Measurements from ENCODE around the gene SMYD3.
"Not testable (repeated sequence)": the region's sequence is repeated elsewhere in the genome, so short reads cannot be mapped to it uniquely, and the experiment has no call there.

SMYD3 gene

DNA sequence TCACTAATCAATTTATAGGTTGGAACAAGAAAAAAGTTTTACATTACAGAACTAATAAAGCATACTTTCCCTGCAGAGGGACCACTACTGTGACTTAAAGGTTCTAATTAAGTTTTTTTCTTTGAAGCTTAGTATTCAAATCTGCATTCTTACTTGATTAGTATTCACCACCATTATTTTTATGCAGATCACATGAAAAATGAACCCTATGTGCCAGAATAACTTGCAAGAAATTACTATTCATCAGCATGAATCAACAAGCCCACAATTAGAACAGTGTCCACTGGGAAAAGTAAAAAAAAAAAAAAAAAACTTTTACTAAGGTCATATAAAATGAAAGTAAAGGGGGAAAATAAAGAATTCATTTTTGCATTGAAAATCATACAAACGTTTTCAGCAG is 90.8 kb downstream of the SMYD3 start:
- DNase-seq = no peak

DNA sequence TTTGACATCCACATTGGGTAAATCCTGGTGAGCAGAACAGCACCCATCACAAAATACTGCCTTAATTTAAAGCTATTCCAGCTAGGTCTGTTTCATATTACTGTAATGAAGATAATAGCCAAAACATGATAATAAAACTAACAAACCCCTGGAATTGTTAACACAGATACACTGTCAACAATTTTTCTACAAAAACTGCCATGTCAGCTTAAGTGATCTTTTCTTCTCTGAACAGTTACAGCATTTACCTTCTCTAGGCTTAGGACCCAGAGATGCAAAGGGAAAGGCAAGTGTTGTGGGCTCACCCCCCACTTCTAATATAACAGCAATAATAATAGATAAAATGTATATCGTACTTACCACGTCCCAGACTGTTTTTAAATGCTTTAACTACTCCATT is 92.1 kb downstream of the SMYD3 start:
- DNase-seq = no peak

DNA sequence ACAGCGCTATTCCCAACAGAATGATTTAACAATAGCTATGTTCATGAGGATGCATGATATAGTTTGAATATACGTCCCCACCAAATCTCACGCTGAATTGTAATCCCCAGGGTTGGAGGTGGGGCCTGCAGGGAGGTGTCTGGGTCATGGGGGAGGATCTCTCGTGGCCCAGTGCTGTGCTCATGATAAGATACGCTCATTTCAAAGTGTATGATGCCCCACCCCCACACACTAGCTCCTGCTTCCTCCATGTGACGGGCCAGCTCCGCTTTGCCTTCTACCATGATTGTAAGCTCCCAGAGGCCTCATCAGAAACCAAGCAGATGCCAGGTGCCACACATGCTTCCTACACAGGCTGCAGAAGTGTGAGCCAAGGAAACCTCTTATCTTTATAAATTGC is 93.6 kb downstream of the SMYD3 start:
- no peak for DNase-seq

DNA sequence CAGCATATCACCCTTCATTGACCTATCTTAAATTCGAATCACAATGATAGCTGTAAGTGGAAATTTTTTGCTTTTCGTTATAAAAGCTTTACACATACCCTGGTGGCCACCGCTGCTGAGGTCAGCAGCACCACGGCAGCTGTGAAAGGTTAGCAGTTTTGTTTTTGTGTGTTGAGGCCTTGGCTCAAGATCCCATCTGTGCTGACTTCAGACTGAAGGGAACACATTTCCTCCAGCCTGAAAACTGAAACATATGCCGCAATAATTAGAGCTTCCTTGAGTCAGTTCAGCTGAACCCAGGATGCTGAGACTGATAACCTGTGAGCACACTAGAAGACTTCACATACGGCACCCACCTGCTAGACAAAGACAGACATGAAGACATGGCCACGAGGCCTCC is 103.0 kb downstream of the SMYD3 start:
- DNase-seq = no peak

DNA sequence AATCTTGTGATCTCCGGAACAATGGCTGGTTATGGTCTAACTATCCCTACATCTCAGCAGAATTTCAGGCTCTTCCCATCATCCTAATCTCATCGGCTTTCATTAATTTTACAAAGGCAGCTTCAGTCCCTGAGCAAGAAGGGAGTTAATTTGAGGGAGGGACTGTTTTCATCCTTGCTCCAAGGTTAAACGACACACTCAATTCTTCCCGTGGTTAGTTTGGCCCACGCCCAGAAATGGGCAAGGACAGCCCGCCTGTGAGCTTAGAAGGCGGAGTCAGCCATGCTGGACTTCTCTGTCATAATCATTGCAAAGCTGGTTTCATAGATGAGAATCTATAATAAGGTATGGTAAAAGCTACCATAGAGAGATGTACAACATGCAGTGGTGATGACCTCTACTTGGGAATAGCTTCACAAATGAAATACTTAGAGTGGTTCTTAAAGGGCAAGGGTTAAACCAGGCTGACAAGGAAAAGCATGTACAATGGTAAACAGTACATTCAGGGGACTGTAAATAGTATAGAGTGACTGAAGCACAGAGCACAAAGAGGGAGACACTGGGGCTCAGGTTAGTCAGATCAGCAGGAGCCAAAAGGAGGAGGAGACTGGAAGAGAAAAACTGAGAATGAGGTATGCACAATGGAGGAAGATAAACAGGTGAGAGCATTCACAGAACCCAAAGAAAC is 108.8 kb downstream of the SMYD3 start:
- DNase-seq = no peak

DNA sequence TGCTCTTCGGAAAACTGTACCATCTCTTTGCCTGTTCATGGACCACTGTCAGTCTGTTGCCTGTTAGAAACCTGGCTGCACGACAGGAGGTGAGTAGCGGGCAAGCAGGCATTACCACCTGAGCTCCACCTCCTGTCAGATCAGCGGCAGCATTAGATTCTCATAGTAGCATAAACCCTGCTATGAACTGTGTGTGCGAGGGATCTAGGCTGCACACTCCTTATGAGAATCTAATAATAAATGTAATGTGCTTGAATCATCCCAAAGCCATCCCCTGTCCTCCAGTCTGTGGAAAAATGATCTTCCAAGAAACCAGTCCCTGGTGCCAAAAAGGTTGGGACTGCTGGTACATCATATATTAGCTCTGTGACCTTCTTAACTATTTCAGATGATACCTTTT is 110.0 kb downstream of the SMYD3 start:
- DNase-seq = no peak

DNA sequence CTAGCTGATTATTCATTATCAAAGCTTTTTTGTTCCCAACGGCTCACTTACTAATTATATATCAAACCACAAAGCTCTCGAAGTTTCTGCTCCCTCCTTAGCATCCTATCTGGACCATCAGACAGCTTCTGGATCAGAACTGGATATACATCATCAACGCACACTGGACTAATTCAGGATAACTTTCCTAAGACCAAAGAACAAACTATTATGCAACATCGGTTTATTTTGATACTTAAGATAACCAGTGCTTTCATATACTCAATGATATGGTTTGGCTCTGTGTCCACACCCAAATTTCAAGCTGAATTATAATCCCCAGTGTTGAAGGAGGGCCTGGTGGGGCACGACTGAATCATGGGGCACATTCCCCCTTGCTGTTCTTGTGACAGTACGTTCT is 110.8 kb downstream of the SMYD3 start:
- no peak for DNase-seq

DNA sequence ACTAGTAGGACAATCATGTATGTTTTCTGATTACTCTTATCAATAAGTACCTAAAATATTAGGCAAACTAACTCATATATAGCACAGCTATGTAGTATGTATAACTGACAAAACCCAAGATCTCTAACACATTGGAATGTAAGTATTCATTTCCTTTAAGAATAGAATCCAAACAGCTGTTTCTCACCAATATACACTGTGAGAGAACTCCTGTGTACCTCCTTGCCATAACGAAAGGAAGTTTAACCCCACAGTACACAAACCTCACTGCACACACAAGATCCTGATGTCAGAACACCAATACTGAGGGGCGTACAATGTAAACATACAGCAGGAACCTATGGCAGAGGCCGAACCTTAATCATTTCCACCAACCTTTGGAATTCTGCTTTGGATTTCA is 113.0 kb downstream of the SMYD3 start:
- DNase-seq = no peak

DNA sequence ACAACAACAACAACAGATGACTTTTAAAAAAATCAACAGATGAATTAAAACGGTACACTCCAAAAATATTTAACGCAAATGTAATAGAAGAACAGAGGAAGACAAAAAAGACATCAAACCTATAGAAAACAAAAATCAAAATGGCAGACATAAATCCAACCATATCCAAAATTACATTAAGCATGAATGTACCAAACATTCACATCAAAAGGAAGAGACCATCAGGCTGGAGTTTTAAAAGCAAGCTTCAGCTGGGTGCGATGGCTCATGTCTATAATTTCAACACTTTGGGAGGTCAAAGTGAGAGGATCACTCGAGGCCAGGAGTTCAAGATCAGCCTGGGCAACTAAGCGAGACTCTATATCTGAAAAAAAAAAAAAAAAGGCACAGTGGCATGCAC is 116.2 kb downstream of the SMYD3 start:
- DNase-seq = no peak

DNA sequence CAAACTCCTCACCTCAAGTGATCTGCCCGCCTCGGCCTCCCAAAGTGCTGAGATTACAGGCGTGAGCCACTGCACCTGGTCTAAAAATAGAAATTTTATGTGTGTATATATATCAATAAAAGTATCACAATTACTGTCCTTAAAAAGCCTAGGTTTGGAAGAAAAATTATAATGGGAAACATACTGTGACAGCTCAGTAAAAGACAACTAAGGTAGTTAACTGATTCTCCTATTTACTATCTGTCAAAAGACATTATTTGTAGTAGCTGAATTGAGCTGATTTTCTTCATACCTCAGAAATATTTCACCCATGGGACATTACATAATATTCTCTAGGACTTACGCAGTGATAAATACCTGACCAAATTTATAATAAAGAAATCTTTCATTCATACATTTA is 122.5 kb downstream of the SMYD3 start:
- DNase-seq = no peak

DNA sequence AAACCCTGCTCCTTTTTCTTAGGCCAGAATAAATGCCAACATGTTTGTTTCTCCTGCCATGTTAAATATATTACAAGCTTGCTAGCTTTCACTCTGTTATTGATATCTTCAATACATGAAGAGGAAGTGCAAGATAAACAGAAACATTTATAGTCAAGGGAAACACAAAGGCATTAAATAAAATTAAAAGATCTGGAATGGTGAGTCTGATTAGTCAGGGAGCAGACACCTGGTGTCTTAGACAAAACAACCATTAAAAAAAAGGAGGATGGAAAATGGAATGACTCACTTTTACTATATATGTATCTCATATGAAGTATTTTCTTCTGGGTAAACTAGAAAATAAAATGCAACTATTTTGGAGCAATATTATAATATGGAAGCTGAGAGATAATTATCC is 123.3 kb downstream of the SMYD3 start:
- no peak for DNase-seq

DNA sequence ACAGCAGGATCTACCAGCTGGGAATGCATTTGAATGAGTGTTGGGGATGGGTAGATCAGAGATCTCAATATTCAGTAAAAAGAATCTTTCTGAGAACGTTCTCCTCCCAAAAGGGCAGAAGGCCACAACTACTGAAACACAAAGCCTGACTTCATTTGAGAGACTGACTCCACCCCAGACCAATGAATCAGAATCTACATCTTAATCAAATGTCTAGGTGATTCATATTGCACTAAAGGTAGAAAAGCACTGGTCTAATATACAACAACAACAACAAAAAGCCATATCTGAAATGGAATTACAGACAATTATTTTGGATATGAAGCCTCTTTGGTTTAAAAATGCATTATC is 123.9 kb downstream of the SMYD3 start:
- DNase-seq = no peak

DNA sequence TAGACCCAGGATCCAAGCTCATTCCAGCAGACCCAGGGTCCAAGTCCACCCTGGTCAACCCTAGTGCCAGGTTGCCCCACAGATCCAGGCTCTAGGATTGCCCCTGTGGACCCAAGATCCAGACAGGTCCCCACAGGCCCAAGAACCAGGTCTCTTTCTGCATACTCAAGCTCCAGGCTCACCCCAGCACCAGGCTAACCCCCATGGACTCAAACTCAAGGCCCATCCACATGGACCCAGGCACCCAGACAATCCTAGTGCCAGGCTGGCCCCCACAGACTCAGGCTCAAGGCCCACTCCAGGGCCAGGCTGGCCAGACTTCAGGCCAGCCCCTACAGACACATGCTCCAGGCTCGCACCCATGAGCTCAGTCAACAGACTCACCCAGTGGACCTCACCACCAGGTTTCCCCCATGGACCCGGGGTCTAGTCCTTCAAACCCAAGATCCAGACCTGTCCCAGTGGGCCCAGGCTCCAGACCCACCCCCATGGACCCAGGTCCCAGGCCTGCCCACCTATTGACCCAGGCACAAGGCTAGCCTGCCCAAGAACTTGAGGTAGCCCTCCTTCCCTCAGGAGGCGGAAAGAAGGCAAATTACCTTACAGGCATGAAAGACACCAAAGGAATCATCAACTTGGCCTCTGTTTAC is 124.4 kb downstream of the SMYD3 start:
- no peak for DNase-seq

DNA sequence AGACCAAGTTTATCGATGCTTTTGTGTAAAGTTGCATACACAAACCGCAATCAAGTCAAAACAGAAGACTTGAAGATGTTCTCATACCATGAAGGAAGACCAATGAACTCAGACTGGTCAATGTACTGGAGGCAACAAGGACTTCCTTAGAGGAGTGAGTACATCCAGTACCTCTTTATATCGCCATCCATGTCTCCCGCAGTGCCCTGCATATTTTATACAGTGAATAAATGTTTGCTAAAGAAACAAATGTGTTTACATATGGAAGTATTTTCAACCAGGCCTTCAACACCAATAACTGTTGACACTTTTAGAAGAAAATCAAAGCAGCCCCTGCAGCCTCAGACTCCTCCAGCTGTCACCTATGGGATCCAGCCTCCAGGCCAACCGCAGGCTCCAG is 125.6 kb downstream of the SMYD3 start:
- DNase-seq = no peak

DNA sequence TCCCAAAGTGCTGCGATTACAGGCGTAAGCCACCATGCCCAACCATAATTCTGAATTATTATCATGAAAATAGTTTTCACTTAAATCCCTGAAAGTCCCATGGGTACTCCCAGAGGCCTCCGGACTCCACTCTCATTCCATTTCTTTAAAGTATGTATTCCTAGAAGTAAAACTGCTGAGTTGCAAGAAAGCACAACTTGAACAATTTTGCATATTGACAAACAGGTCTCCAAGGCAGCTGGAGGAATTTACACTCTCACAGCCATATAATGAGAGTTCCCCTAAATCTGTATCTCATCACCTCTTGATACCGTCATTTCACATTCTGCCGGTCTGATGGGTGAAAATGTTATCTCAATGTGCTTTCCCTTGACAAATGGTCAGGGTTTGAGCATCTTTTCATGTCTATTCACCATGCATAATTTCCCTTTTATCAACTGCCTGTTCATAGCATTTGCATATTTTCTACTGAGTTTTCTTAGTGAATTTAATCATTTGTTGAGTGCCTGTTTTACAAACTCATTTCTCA is 129.4 kb downstream of the SMYD3 start:
- no peak for DNase-seq

DNA sequence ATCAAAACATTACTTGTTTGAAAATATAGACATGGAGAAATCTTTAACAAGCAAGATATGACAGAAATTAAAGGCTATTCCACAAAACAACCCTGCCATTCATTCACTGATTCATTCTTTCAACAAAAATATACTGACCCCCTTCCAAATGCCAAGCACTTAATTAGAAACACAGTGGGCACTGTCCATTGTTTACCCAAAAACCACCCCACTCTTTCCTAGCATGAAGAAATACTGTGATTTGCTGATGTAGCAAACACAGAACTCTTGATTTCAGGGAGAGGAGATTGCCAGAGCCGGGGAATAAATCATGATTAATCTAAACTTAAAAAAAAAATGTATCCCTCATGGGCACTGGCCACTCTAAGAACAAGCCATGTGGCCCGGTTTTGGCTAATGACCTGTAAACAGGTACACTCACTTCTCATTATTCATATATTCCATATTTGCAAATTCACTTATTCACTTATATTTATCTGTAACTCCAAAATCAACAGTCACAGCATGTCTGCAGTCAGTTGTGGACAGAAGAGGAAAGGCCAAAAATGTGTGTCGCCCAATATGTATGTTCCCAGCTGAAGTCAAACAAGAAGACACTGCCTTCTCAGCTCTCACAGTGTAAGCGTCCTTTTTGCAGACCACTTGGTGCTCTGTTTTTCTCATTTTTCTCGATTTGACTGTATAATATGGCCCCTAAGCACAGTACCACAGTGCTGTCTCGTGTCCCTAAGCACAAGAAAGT is 133.1 kb downstream of the SMYD3 start:
- DNase-seq = no peak

DNA sequence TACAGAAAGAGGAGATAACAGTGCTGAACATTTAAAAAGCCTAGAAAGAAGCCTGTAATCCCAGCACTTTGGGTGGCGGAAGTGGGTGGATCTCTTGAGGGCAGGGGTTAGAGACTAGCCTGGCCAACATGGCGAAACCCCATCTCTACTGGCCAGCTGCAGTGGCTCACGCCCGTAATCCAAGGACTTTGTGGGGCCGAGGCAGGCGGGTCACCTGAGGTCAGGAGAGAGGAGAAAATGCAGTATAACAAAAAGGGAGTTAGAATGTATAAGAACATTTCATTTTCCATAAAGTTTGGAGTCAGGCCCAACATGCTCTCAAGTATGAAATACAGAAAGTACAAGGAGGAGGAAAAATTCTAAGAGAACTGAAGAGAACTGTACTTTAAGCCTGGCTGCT is 134.5 kb downstream of the SMYD3 start:
- DNase-seq = no peak

DNA sequence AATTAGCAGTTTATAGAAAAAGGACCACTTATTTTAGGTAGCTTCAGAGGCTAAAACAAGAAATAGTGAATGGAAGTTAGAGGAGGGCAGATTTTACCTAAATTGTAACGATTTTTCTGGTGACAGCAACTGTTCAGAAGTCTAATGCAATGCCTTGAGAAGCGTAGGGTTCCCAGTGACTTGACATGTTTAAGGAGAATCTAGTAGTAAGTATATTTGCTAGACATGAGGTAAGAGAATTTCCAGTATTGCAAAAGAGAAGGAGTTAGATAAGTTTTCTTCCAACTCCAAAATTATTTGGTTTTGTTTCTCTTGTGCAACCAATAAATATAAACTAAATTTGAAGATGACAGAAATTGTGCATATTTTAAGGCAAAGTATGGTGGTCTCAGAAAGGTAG is 140.0 kb downstream of the SMYD3 start:
- DNase-seq = no peak

DNA sequence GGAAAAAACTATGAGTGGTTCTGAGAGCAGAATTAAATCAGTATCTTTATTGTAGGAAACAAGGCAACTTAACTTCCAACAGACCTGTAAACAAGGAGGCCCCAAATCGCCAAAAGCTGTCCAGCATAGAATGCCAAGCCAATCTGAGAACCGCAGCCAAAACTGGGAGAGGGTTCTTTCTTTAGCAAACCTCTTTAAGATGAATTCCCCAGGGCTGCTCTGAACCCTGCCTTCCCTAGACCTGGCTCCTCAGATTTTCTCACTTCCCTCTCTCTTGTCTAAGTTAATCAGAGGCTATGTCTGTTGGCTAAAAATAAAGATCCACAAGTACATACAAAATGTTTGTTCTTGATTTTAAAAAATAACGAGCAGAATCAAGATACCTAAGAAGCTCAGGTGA is 141.4 kb downstream of the SMYD3 start:
- DNase-seq = no peak

DNA sequence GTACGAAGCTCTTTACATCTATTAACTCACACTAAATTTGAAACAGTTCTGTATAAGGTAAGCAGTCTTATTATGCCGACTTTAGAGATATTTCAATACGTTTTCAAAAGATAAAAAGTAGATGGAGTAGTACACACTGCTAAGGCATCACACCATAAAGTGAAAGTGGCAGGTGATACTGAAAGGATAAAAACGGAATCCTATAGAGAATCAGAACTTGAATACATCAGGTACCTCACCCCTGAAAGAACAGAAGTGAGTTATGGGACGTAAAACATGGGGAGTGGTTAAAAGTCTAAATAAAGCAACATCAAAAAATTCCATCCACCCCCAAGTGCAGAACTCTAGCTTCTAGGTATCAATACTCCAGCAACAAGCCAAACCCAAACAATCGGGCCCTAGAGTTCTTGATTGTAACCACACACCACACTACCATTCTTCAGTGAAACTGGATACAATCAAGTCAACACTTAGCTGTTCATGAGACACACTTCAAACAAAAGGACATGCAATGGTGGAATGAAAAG is 142.6 kb downstream of the SMYD3 start:
- DNase-seq = no peak

DNA sequence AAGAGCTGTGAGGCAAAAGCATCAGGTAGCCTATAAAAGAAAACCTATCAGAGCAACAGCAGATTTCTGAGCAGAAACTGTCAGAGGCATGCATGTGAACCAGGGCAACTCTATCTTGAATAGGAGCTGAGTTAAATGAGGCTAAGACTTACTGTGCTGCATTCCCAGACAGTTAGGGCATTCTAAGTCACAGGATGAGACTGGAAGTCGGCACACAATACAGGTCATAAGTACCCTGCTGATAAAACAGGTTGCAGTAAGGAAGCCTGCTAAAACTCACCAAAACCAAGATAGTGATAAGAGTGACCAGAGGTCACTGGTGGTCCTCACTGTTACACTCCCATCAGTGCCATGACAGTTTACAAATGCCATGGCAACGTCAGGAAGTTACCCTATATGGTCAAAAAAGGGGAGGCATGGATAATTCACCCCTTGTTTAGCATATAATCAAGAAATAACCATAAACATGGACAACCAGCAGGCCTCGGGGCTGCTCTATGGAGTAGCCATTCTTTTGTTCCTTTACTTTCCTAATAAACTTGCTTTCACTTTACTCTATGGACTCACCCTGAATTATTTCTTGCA is 150.0 kb downstream of the SMYD3 start:
- DNase-seq = not testable (repeated sequence)

DNA sequence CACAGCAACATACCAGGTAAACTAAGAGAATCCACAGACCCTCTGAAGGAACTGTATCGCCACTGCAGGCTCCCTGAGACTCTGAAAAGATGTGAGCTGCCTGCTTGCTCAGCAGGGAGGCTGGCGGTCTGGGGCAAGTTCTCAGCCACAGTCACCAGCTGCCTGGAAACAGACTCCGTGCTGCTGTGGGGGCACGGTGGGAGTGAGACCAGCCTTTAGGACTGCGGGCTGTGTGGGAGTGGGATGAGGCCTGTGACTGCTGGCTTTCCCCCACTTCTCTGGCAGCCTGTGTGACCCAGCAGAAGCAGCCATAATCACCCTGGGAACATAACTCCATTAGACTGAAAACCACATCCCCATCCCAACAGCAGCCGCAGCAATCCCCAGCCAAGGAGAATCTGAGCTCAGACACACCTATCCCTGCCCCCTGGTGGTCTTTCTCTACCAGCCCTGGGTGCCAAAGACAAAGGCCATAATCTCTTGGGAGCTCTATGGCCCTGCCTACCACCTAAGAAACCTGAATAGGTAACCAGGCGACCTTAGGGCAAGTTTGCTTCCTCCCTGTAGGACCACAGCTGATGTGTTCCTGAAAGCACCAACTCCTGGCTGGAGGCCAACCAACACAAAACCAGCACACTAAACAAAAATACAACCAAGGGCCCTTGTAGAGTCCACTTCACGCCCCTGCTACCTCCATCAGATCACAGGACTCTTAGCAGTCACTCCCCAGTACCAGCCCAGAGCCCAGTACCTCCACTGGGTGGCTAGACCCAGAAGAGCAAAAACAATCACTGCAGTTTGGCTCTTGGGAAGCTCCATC is 151.5 kb downstream of the SMYD3 start:
- DNase-seq = no peak
